CD14-positive monocyte (primary cell): ENCODE data around the gene TPR. TPM values are rescaled to one million over a fixed set of nuclear protein-coding genes. Genes with fewer than 3 reads are reported as not detected.
A peak's percentile ranks its signal among the peaks of the same experiment; 100 is the strongest.

Experiments used
- DNase-seq, 3 donors: peaks; one replicate each; pipeline ENCODE4 v3.0.0-alpha.2; 2011 to 2022
- H2AFZ ChIP-seq: 2 replicates; pipeline ENCODE4 v1.6.0; 2012; ENCODE audit warnings: mild to moderate bottlenecking, low read depth, low read length, inconsistent platforms; ENCODE audit not compliant: insufficient read depth, poor library complexity, severe bottlenecking
- H3K27ac ChIP-seq, 2 donors: 1 replicate in 1 of 2; 2 replicates in 1 of 2; pipeline ENCODE4 v1.5.1; 2012 to 2013; ENCODE audit warnings: low read length in 2 of 2, control low read depth in 1 of 2, inconsistent platforms in 1 of 2, low read depth in 1 of 2, mild to moderate bottlenecking in 1 of 2
- H3K27me3 ChIP-seq, 2 donors: one replicate each; pipeline versions ENCODE4 v1.6.0 to v1.6.1; 2011 to 2013; ENCODE audit warnings: low read length in 2 of 2; ENCODE audit not compliant: control insufficient read depth in 2 of 2, insufficient read depth in 2 of 2
- H3K36me3 ChIP-seq, 2 donors: replicated peaks in 1 of 2; 1 replicate in 1 of 2; 2 replicates in 1 of 2; pipeline versions ENCODE4 v1.5.1 to v1.6.1; 2012 to 2013; ENCODE audit warnings: low read length in 2 of 2, control low read depth in 1 of 2, inconsistent platforms in 1 of 2, mild to moderate bottlenecking in 1 of 2; ENCODE audit not compliant: insufficient read depth in 2 of 2, control insufficient read depth in 1 of 2
- H3K4me1 ChIP-seq, 2 donors: 1 replicate in 1 of 2; 2 replicates in 1 of 2; pipeline versions ENCODE4 v1.5.1 to v1.6.1; 2012 to 2013; ENCODE audit warnings: low read length in 2 of 2, control low read depth in 1 of 2, inconsistent platforms in 1 of 2, mild to moderate bottlenecking in 1 of 2, moderate library complexity in 1 of 2; ENCODE audit not compliant: insufficient read depth in 2 of 2, control insufficient read depth in 1 of 2
- H3K4me2 ChIP-seq: replicated peaks from 2 replicates; pipeline ENCODE3; 2012; ENCODE audit warnings: low read length, moderate library complexity, mild to moderate bottlenecking; ENCODE audit not compliant: poor library complexity, severe bottlenecking; ENCODE audit errors: extremely low read depth
- H3K4me3 ChIP-seq, 3 experiments: fragments of 200-600 bp in 1 of 3; sonication (generic) in 1 of 3; replicated peaks in 1 of 3; 1 replicate in 2 of 3; 2 replicates in 1 of 3; pipeline ENCODE4 v1.5.1; 2011 to 2013; ENCODE audit warnings: low read length in 3 of 3, mild to moderate bottlenecking in 3 of 3, control low read depth in 2 of 3, low read depth in 2 of 3, inconsistent platforms in 1 of 3, moderate library complexity in 1 of 3
- H3K79me2 ChIP-seq: 2 replicates; pipeline ENCODE4 v1.6.0; 2012; ENCODE audit warnings: mild to moderate bottlenecking, control low read depth, inconsistent platforms, low read length, moderate library complexity; ENCODE audit not compliant: insufficient read depth
- H3K9ac ChIP-seq: 2 replicates; pipeline ENCODE4 v1.6.0; 2017; ENCODE audit warnings: low read length, mild to moderate bottlenecking; ENCODE audit not compliant: insufficient read depth, poor library complexity, severe bottlenecking
- H3K9me3 ChIP-seq, 2 donors: replicated peaks in 1 of 2; 1 replicate in 1 of 2; 2 replicates in 1 of 2; pipeline versions ENCODE4 v1.5.1 to v1.6.1; 2012 to 2013; ENCODE audit warnings: low read length in 2 of 2, control low read depth in 1 of 2; ENCODE audit not compliant: control insufficient read depth in 1 of 2, insufficient read depth in 1 of 2
- H4K20me1 ChIP-seq: 2 replicates; pipeline ENCODE4 v1.6.0; 2012; ENCODE audit warnings: mild to moderate bottlenecking, low read length, control low read depth, moderate library complexity; ENCODE audit not compliant: insufficient read depth
- H3K27ac Mint-ChIP-seq, 7 donors: one replicate each; pipeline ENCODE4 v1.8.0; 2020; ENCODE audit warnings: mild to moderate bottlenecking in 7 of 7, mixed read lengths in 7 of 7, moderate library complexity in 6 of 7, inconsistent platforms in 2 of 7
- H3K27me3 Mint-ChIP-seq, 3 donors: one replicate each; pipeline ENCODE4 v1.8.0; 2021 to 2022; ENCODE audit warnings: low read depth in 3 of 3, mild to moderate bottlenecking in 3 of 3, mixed read lengths in 3 of 3, moderate library complexity in 3 of 3, inconsistent platforms in 1 of 3
- H3K36me3 Mint-ChIP-seq, 2 donors: one replicate each; pipeline ENCODE4 v1.8.0; 2020; ENCODE audit warnings: mixed read lengths in 2 of 2, inconsistent platforms in 1 of 2, mild to moderate bottlenecking in 1 of 2
- H3K4me1 Mint-ChIP-seq: one replicate; pipeline ENCODE4 v1.8.0; 2020; ENCODE audit warnings: mild to moderate bottlenecking, mixed read lengths
- H3K4me3 Mint-ChIP-seq, 2 donors: one replicate each; pipeline ENCODE4 v1.8.0; 2020; ENCODE audit warnings: mild to moderate bottlenecking in 2 of 2, mixed read lengths in 2 of 2, moderate library complexity in 1 of 2
- H3K9me3 Mint-ChIP-seq, 7 donors: one replicate each; pipeline ENCODE4 v1.8.0; 2020 to 2022; ENCODE audit warnings: mixed read lengths in 7 of 7, mild to moderate bottlenecking in 6 of 7, moderate library complexity in 6 of 7, inconsistent platforms in 2 of 7
- CTCF ChIP-seq: fragments of 200-600 bp; IDR thresholded peaks from one replicate; pipeline ENCODE4 v1.8.0; 2022; ENCODE audit warnings: antibody characterized with exemption, mild to moderate bottlenecking
- WGBS: methylation state at CpG from one replicate; pipeline ENCODE4 v1.1.5; 2013; ENCODE audit warnings: missing lambda C conversion rate; ENCODE audit not compliant: insufficient coverage; 5-methylcytosine and 5-hydroxymethylcytosine counted together
- intact Hi-C, 2 donors: fragments of 100-400 bp; cut with micrococcal nuclease; formaldehyde crosslinking; loops; one replicate each; pipeline versions ENCODE4 v1.15.0 to v1.15.1; 2023
- polyA plus RNA-seq, 3 donors: library from polyadenylated mRNA; depleted of rRNA in 1 of 3; unstranded in 2 of 3; stranded (reverse) in 1 of 3; fragments of 300-500 nt in 2 of 3; fragments of >200 nt in 1 of 3; fragmentation: Illumina TruSeq in 2 of 3; gene quantifications; 1 replicate in 2 of 3; 2 replicates in 1 of 3; pipeline ENCODE4 v1.2.3, GENCODE V29; 2012 to 2021

Gene TPR
- polyA plus RNA-seq, 3 donors = 4.3 to 23.3 (median 13.2) TPM

GRCh38 chr1:186330758-186331157, 44.3 kb downstream of the TPR start:
- Histone ChIP-seq H3K27ac (no peak overlapping the region), H3K4me3 (no peak overlapping the region), H3K27me3 (no peaks in the 10 kb centered on the region), H3K4me2 (no peak overlapping the region), H3K79me2 (no peaks in the 10 kb centered on the region), H3K9ac (no peak overlapping the region), H3K9me3 (no peaks in the 10 kb centered on the region), H3K4me1 (no peaks in the 10 kb centered on the region), H2AFZ (no peak overlapping the region), H3K36me3 (peaks cover 91 to 96% of the 10 kb centered on the region in 2 donors), H4K20me1 (no peaks in the 10 kb centered on the region)
- Mint-ChIP-seq H3K4me1 (no peaks in the 10 kb centered on the region), H3K9me3 (no peaks in the 10 kb centered on the region), H3K27me3 (no peaks in the 10 kb centered on the region), H3K36me3 (peaks cover 80 to 87% of the 10 kb centered on the region in 2 donors), H3K27ac (no peak overlapping the region), H3K4me3 (no peak overlapping the region)
- no CpG with 5 or more reads among the region's 1 CpG for WGBS
- no peak for DNase-seq
- intact Hi-C loops = loop anchor here (10.0 kb wide), 1 partner anchor 1616 kb away; no protein-coding TSS in a partner anchor
- peak; percentile 69 for TF ChIP-seq CTCF

DNA sequence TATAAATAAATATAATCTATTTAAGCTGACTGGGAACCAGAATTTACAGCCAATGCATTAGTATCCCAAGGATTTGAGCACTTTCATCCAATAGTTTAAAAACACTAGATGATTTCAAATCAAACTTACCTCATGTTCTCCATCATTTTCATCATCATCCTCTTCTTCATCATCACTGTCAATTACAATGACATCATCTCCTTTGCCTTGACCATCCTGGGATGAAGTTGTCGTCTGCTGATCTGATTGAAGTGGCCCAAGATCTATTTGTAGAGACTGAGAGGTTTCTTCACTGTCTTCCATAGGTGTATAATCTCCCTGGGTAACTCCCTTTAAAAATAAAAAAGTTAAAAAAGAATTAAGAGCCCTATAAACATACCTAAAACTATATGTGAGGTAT, 47.7 kb downstream of the TPR start:
- no peak overlapping the region for H3K27ac Mint-ChIP-seq
- no peak overlapping the region for H3K4me2 ChIP-seq
- H3K4me3 Mint-ChIP-seq = no peak overlapping the region
- DNase-seq = no peak
- H3K9me3 ChIP-seq = no peaks in the 10 kb centered on the region
- H3K27me3 ChIP-seq = no peaks in the 10 kb centered on the region
- no peak overlapping the region for H2AFZ ChIP-seq
- H3K4me3 ChIP-seq = no peak overlapping the region
- no peaks in the 10 kb centered on the region for H3K4me1 Mint-ChIP-seq
- no peaks in the 10 kb centered on the region for H3K9me3 Mint-ChIP-seq
- no peak overlapping the region for H3K9ac ChIP-seq
- H3K4me1 ChIP-seq = no peaks in the 10 kb centered on the region
- H3K36me3 ChIP-seq = peaks cover 90 to 96% of the 10 kb centered on the region in 2 donors
- WGBS = no CpG with 5 or more reads among the region's 1 CpG
- intact Hi-C loops = no loop called here
- no peaks in the 10 kb centered on the region for H3K27me3 Mint-ChIP-seq
- H3K79me2 ChIP-seq = no peaks in the 10 kb centered on the region
- no peak for TF ChIP-seq CTCF
- no peak overlapping the region for H3K27ac ChIP-seq
- peaks cover 79 to 81% of the 10 kb centered on the region in 2 donors for H3K36me3 Mint-ChIP-seq
- no peaks in the 10 kb centered on the region for H4K20me1 ChIP-seq
